WTC11 (cell line): ENCODE data around the gene AGAP1.

ENCODE experiments used
- ATF6 ChIP-seq: sonication (generic); formaldehyde crosslinking; IDR thresholded peaks from 2 replicates; pipeline ENCODE4 v1.8.1; 2023; ENCODE audit warnings: mild to moderate bottlenecking, missing genetic modification reagents
- FOXJ3 ChIP-seq: sonication (generic); formaldehyde crosslinking; IDR thresholded peaks from 2 replicates; pipeline ENCODE4 v1.9.0; 2021; ENCODE audit warnings: missing genetic modification reagents, mild to moderate bottlenecking, borderline replicate concordance
- FOXP1 ChIP-seq: sonication (generic); formaldehyde crosslinking; IDR thresholded peaks from 2 replicates; pipeline ENCODE4 v1.8.0; 2022; ENCODE audit warnings: missing genetic modification reagents, mild to moderate bottlenecking, moderate library complexity, borderline replicate concordance
- HMGXB4 ChIP-seq: sonication (generic); formaldehyde crosslinking; IDR thresholded peaks from 2 replicates; pipeline ENCODE4 v1.8.1; 2023; ENCODE audit warnings: mild to moderate bottlenecking, moderate library complexity, missing genetic modification reagents
- JUN ChIP-seq: sonication (generic); formaldehyde crosslinking; IDR thresholded peaks from 2 replicates; pipeline ENCODE4 v1.8.0; 2023; ENCODE audit warnings: mild to moderate bottlenecking, missing genetic modification reagents
- MAX ChIP-seq: sonication (generic); formaldehyde crosslinking; IDR thresholded peaks from 2 replicates; pipeline ENCODE4 v1.8.0; 2022; ENCODE audit warnings: mild to moderate bottlenecking, missing genetic modification reagents
- USF2 ChIP-seq: sonication (generic); formaldehyde crosslinking; IDR thresholded peaks from 2 replicates; pipeline ENCODE4 v1.8.1; 2023; ENCODE audit warnings: mild to moderate bottlenecking, missing genetic modification reagents, moderate library complexity
- ZBTB43 ChIP-seq: sonication (generic); formaldehyde crosslinking; IDR thresholded peaks from 2 replicates; pipeline ENCODE4 v1.8.1; 2023; ENCODE audit warnings: mild to moderate bottlenecking, missing genetic modification reagents
- ZNF423 ChIP-seq: fragments of 250-450 bp; sonication (Bioruptor Pico); IDR thresholded peaks from 2 replicates; pipeline ENCODE4 v2.1.2; 2022; ENCODE audit warnings: mild to moderate bottlenecking, moderate library complexity
- TF ChIP-seq, protein P1 (sequence below): fragments of 200-600 bp; IDR thresholded peaks from 2 replicates; pipeline ENCODE4 v1.8.0; 2022; ENCODE audit warnings: antibody characterized with exemption
- TF ChIP-seq, protein P2 (sequence below): sonication (generic); formaldehyde crosslinking; IDR thresholded peaks from 2 replicates; pipeline ENCODE4 v1.8.1; 2022; ENCODE audit warnings: low read depth, missing genetic modification reagents, borderline replicate concordance

DNA sequence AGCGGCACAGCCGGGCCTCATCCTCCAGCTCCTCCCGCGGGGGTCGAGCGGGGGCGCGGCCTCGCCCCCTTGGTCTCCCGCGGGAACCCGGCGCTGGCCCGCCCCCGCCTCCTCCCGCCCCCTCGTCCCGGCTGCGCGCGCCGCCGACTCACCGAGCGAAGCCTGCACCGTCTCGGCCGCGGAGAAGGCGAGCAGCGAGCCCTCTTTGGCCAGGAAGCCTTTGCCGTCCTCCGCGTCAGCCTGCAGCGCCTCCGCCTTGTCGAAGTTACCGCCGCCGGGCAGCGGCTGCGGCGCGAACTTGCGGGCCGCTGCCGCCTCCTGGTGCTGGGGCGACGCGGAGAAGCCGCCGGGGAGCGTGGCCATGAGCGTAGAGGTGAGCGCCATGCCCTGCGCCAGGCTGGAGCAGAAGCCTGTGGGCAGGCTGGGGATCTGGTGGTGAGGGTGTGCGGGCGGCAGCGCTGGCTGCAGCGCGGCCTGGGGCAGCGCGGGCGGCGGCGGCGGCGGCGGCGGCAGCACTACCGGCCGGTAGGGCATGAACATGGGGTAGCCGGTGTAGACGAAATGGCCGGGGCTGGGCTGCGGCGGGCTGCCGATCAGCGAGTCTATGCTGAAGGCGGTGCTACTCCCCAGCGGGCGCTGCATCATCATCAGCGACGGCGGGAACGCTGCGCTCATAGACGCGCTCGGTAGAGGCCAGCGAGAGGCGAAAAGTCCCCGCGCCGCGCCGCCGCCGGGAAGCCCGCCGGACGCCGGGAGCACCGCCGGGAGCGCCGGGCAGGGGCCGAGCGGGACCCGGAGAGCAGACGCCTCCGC is 673.7 kb downstream of the AGAP1 start:
- TF ChIP-seq FOXP1 (CRISPR knock-in tag) = no peak
- no peak for TF ChIP-seq USF2 (CRISPR knock-in tag)
- TF ChIP-seq, protein P1, sequence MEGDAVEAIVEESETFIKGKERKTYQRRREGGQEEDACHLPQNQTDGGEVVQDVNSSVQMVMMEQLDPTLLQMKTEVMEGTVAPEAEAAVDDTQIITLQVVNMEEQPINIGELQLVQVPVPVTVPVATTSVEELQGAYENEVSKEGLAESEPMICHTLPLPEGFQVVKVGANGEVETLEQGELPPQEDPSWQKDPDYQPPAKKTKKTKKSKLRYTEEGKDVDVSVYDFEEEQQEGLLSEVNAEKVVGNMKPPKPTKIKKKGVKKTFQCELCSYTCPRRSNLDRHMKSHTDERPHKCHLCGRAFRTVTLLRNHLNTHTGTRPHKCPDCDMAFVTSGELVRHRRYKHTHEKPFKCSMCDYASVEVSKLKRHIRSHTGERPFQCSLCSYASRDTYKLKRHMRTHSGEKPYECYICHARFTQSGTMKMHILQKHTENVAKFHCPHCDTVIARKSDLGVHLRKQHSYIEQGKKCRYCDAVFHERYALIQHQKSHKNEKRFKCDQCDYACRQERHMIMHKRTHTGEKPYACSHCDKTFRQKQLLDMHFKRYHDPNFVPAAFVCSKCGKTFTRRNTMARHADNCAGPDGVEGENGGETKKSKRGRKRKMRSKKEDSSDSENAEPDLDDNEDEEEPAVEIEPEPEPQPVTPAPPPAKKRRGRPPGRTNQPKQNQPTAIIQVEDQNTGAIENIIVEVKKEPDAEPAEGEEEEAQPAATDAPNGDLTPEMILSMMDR = no peak
- peak; percentile 58; the same call in 1 of the 2 replicates for TF ChIP-seq MAX (CRISPR knock-in tag)
- TF ChIP-seq FOXJ3 = no peak
- TF ChIP-seq ATF6 (CRISPR knock-in tag) = no peak
- TF ChIP-seq HMGXB4 = 0 out of 2 replicates have a peak, but pooled peaks have one; percentile 13
- TF ChIP-seq, protein P2, sequence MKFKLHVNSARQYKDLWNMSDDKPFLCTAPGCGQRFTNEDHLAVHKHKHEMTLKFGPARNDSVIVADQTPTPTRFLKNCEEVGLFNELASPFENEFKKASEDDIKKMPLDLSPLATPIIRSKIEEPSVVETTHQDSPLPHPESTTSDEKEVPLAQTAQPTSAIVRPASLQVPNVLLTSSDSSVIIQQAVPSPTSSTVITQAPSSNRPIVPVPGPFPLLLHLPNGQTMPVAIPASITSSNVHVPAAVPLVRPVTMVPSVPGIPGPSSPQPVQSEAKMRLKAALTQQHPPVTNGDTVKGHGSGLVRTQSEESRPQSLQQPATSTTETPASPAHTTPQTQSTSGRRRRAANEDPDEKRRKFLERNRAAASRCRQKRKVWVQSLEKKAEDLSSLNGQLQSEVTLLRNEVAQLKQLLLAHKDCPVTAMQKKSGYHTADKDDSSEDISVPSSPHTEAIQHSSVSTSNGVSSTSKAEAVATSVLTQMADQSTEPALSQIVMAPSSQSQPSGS (CRISPR knock-in tag) = no peak
- TF ChIP-seq ZNF423 (CRISPR knock-in tag) = no peak
- TF ChIP-seq JUN (CRISPR knock-in tag) = no peak
- no peak for TF ChIP-seq ZBTB43 (CRISPR knock-in tag)
